HG03571 (cell line): ENCODE results near the gene GYPB.
"Not testable (repeated sequence)": the region's sequence is repeated elsewhere in the genome, so short reads cannot be mapped to it uniquely, and the experiment has no call there.

Source experiments
- ATAC-seq: cut with Tn5 transposase; IDR thresholded peaks from one replicate; pipeline ENCODE4 v1.9.1; 2021; ENCODE audit not compliant: unreplicated experiment

The GYPB gene

GRCh38 chr4:143947493-143947892, 71.7 kb downstream of the GYPB start:
- not testable (repeated sequence) for ATAC-seq
